GM06990 (cell line): ENCODE measurements around the gene KCNN3.

Source experiments
- DNase-seq: peaks from one replicate; pipeline ENCODE4 v3.0.0-alpha.2; 2011; ENCODE audit not compliant: insufficient read length; ENCODE audit errors: extremely low read depth
- H3K27me3 ChIP-seq: replicated peaks from 2 replicates; pipeline ENCODE4 v1.6.0; 2011; ENCODE audit warnings: low read length; ENCODE audit not compliant: control insufficient read depth, insufficient read depth
- H3K36me3 ChIP-seq: 2 replicates; pipeline ENCODE4 v1.5.1; 2011; ENCODE audit warnings: low read length; ENCODE audit not compliant: control insufficient read depth, insufficient read depth
- H3K4me3 ChIP-seq: replicated peaks from 2 replicates; pipeline ENCODE4 v1.5.1; 2011; ENCODE audit warnings: low read depth, mild to moderate bottlenecking, control low read depth, low read length
- CTCF ChIP-seq: IDR thresholded peaks from 2 replicates; pipeline ENCODE4 v1.5.1; 2011; ENCODE audit warnings: low read length, control low read depth, mild to moderate bottlenecking, inconsistent platforms; ENCODE audit not compliant: insufficient read depth, poor library complexity, severe bottlenecking

Gene KCNN3

GRCh38 chr1:154706851-154707250 is 163.2 kb downstream of the KCNN3 start:
- DNase-seq: no peak
- no peaks in the 10 kb centered on the region for H3K27me3 ChIP-seq
- no peak overlapping the region for H3K4me3 ChIP-seq
- H3K36me3 ChIP-seq: peaks cover 3% of the 10 kb centered on the region
- no peak for TF ChIP-seq CTCF

- no peak for DNase-seq
- no peak for TF ChIP-seq CTCF
- no peaks in the 10 kb centered on the region for H3K27me3 ChIP-seq
- peaks cover 3% of the 10 kb centered on the region for H3K36me3 ChIP-seq
- H3K4me3 ChIP-seq: no peak overlapping the region
These were observed 164.5 kb downstream of the KCNN3 start for GRCh38 chr1:154705544-154705943.

- Histone ChIP-seq H3K36me3 (peaks cover 3% of the 10 kb centered on the region), H3K27me3 (no peaks in the 10 kb centered on the region), H3K4me3 (no peak overlapping the region)
- no peak for TF ChIP-seq CTCF
- DNase-seq: no peak
These were observed 166.9 kb downstream of the KCNN3 start for GRCh38 chr1:154703170-154703569.

- Histone ChIP-seq H3K4me3 (no peak overlapping the region), H3K36me3 (no peaks in the 10 kb centered on the region), H3K27me3 (no peaks in the 10 kb centered on the region)
- no peak for TF ChIP-seq CTCF
- no peak for DNase-seq
These were observed 171.6 kb downstream of the KCNN3 start for GRCh38 chr1:154698320-154699096.

- H3K36me3 ChIP-seq: no peaks in the 10 kb centered on the region
- no peaks in the 10 kb centered on the region for H3K27me3 ChIP-seq
- no peak overlapping the region for H3K4me3 ChIP-seq
- DNase-seq: no peak
- no peak for TF ChIP-seq CTCF
These were observed 172.4 kb downstream of the KCNN3 start for GRCh38 chr1:154697710-154698109.
